GM18907 (cell line): Measurements from ENCODE around the gene KLHL42.

Experiments used
- ATAC-seq: cut with Tn5 transposase; IDR thresholded peaks from one replicate; pipeline ENCODE4 v1.9.1; 2021; ENCODE audit warnings: mild to moderate bottlenecking, moderate library complexity; ENCODE audit not compliant: unreplicated experiment

The KLHL42 gene

DNA sequence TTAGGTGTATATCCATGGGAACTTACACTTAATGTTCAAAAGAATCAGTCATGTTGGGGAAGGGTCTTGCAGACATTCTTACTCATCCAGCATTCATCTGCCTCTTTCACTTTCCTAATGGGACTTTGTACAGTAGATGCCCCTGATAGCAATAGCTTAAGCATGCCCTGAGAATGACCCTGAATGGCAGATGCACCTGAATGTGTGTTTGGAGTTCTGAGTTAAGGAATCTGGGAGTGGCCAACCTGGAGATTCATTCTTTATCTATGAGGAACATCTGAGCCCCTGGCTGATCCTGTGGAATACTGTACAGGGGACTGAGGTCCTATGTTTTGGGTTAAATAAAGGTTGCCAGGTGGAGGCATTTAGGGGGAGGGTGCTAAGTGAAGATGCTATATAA is 71.3 kb downstream of the KLHL42 start:
- no peak for ATAC-seq

DNA sequence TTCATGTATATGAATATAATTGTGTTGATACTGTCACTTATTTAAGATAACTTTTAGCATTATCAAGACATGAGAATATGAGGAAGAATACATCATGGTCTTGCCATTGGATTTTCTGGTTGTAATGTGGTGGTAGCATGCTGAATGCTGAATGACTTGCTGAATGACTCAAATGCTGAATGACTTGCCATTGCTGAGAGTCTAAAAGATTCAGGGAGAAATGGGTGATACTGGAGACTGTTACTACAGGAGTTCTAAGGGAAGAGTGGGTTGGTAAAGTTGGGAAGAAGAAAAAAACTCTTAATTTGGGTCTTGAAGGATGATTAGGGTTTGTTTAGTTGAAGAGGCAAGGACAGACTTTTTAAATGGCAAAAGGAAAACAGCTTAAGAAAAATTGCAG is 72.1 kb downstream of the KLHL42 start:
- no peak for ATAC-seq
